Psoas muscle (tissue), 8 donors: ENCODE results near the gene AFDN. TPM values are rescaled to one million over a fixed set of nuclear protein-coding genes. Genes with fewer than 3 reads are reported as not detected.

Source experiments
- ATAC-seq, 4 donors: fragments of 200-7000 bp; cut with Tn5 transposase; one replicate each; pipeline ENCODE4 v1.9.1; 2020; ENCODE audit warnings: moderate library complexity in 3 of 4, mild to moderate bottlenecking in 2 of 4
- DNase-seq, 2 donors: peaks; one replicate each; pipeline ENCODE4 v3.0.0-alpha.2; 2020
- H3K27ac ChIP-seq: fragments of 200-600 bp; one replicate; pipeline ENCODE4 v1.8.0; 2022
- H3K27me3 ChIP-seq, 3 donors: fragments of 200-600 bp in 1 of 3; one replicate each; pipeline versions ENCODE4 v1.6.1 to v1.8.0; 2013 to 2022; ENCODE audit warnings: low read length in 2 of 3, mild to moderate bottlenecking in 2 of 3, moderate library complexity in 1 of 3; ENCODE audit not compliant: insufficient read depth in 3 of 3
- H3K36me3 ChIP-seq, 2 donors: fragments of 200-600 bp in 1 of 2; one replicate each; pipeline versions ENCODE4 v1.6.1 to v1.8.0; 2013 to 2022; ENCODE audit warnings: low read depth in 1 of 2, mild to moderate bottlenecking in 1 of 2, moderate library complexity in 1 of 2; ENCODE audit not compliant: insufficient read depth in 1 of 2
- H3K4me1 ChIP-seq: fragments of 200-600 bp; one replicate; pipeline ENCODE4 v1.8.0; 2022
- H3K4me3 ChIP-seq: fragments of 200-600 bp; one replicate; pipeline ENCODE4 v1.8.0; 2022; ENCODE audit warnings: mild to moderate bottlenecking
- H3K9me3 ChIP-seq: fragments of 200-600 bp; one replicate; pipeline ENCODE4 v1.8.0; 2022
- WGBS, 3 donors: extraction: QIAGEN DNeasy Blood & Tissue Kit; methylation state at CpG; one replicate each; pipeline versions ENCODE4 v1.1.6 to v1.1.7; 2013; 5-methylcytosine and 5-hydroxymethylcytosine counted together
- intact Hi-C, 2 donors: fragments of 100-400 bp; cut with DNase I; formaldehyde crosslinking; loops; one replicate each; pipeline versions ENCODE4 v1.11.0 to v1.14.2; 2022
- polyA plus RNA-seq, 3 donors: library from polyadenylated mRNA; stranded (reverse); fragments of 200-250 nt; gene quantifications; one replicate each; pipeline ENCODE4 v1.2.3, GENCODE V29; 2013
- total RNA-seq, 4 donors: library from RNA; stranded (reverse); fragmentation: NEBNext Ultra II Directional in 2 of 4; extraction: Animal tissue kit (Norgen Biotek cat#: 25700) in 2 of 4; gene quantifications; one replicate each; pipeline versions ENCODE4 v1.2.1 to v1.2.4, GENCODE V29; 2021 to 2023
- TF ChIP-seq, protein P1 (sequence below): fragments of 200-600 bp; IDR thresholded peaks from one replicate; pipeline ENCODE4 v1.8.0; 2022; ENCODE audit warnings: antibody characterized with exemption
- donor health status: healthy with polysubstance abuse.
- donor health status: DM: no; HTN: no; CAD: no; lungs with moderate emphysema.
- donor health status: Bipolar disorder and iron deficiency.
- donor health status: healthy.
- donor health status: DM: yes; HTN: yes; CAD: no.
- donor health status: DM: no; HTN: no; CAD: no.
- donor health status: DM: no; HTN: no; CAD: no.
- donor health status: DM: yes; HTN: yes; CAD: no.

Gene AFDN
- total and polyA plus RNA-seq, 7 donors: 12.2 to 35.6 (median 32.9) TPM

DNA sequence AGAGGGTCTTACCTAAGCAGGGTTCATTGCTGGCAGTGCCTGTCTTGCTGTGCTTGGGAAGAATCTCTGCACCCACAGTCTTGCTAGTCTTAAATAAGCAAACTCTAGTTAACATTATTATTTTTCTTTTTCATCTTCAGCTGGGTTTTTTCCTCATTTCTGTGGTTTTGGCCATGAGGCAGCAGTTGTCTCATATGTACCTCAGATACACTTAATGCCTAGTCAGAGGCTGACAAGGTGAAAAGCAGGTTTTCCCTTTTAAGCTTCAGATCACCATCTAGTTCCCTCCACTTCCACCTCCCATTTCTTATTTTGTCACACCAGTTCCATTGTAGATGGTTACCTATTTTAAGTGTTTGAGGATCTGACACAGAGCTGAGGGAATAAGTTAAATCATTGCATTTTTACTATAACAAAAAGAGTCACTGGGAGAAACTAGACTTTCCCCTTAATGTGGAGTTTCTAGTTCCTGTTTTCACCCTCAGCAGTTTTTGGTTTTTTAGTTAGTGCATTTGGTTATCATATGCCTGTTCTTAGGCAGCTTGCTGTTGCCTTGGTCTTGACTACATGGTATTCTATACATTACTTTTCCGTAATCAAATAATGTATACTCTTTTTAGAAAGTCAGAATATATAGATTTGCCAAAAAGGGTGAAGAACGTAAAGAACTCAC is 46.0 kb downstream of the AFDN start:
- Histone ChIP-seq H3K9me3 (no peaks in the 10 kb centered on the region), H3K36me3 (peaks cover under 1 to 57% of the 10 kb centered on the region in 2 donors), H3K27me3 (no peaks in the 10 kb centered on the region), H3K4me3 (no peak overlapping the region), H3K4me1 (no peaks in the 10 kb centered on the region), H3K27ac (no peak overlapping the region)
- intact Hi-C loops: no loop called here
- DNase-seq (no peak), ATAC-seq (no peak)
- 94 to 97% (median 94%) methylated on average over 2 of the region's 2 CpGs for WGBS, 3 donors
- TF ChIP-seq, protein P1, sequence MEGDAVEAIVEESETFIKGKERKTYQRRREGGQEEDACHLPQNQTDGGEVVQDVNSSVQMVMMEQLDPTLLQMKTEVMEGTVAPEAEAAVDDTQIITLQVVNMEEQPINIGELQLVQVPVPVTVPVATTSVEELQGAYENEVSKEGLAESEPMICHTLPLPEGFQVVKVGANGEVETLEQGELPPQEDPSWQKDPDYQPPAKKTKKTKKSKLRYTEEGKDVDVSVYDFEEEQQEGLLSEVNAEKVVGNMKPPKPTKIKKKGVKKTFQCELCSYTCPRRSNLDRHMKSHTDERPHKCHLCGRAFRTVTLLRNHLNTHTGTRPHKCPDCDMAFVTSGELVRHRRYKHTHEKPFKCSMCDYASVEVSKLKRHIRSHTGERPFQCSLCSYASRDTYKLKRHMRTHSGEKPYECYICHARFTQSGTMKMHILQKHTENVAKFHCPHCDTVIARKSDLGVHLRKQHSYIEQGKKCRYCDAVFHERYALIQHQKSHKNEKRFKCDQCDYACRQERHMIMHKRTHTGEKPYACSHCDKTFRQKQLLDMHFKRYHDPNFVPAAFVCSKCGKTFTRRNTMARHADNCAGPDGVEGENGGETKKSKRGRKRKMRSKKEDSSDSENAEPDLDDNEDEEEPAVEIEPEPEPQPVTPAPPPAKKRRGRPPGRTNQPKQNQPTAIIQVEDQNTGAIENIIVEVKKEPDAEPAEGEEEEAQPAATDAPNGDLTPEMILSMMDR: no peak

DNA sequence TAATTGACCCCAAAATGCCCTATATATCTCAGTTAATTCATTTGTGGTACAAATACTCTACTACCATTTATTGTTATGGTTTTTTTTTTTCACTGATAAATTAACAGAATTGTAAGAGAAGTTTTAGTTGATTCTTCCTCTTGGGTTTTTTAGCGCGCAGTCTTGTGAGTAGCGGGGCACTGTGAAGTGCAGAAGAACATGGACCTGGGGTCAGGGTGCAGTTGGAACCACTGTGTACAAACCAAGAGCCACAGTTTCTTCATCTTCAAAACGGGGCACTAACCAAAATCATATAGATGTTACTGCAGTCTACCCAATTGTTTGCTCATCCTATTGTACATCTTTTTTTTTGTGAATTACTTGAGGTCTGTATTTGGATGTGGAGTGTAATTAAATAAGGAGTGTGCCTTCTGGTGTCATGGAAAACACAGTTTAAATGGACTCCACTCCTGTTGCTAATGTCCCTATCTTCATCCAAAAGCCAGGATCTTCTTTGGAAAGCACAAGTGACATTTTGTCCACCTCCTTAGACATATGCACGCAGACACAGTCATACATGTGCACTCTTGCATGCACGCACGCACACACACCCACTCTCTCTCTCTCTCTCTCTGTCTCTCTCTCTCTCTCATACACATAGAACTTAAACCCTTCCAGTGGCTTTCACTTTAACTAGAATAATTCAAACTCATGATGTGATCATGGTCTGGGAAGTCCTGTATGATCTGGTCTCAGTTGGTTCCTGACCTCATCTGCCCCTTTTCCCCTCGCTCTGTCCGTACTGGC is 51.5 kb downstream of the AFDN start:
- intact Hi-C loops: no loop called here
- no peaks in the 10 kb centered on the region for H3K9me3 ChIP-seq
- no peak overlapping the region for H3K27ac ChIP-seq
- DNase-seq: no peak
- H3K4me1 ChIP-seq: no peaks in the 10 kb centered on the region
- no peak for ATAC-seq
- TF ChIP-seq, protein P1: no peak
- no peaks in the 10 kb centered on the region for H3K27me3 ChIP-seq
- no peak overlapping the region for H3K4me3 ChIP-seq
- peaks cover 0 to 58% of the 10 kb centered on the region in 2 donors for H3K36me3 ChIP-seq
- 92 to 99% (median 97%) methylated on average over 9 of the region's 9 CpGs for WGBS, 3 donors

- TF ChIP-seq, protein P1: no peak
- no peaks in the 10 kb centered on the region for H3K9me3 ChIP-seq
- H3K27ac ChIP-seq: no peak overlapping the region
- peaks cover 0 to 62% of the 10 kb centered on the region in 2 donors for H3K36me3 ChIP-seq
- 95 to 100% (median 97%) methylated on average over 1 of the region's 1 CpG for WGBS, 3 donors
- no peak overlapping the region for H3K4me3 ChIP-seq
- no peaks in the 10 kb centered on the region for H3K27me3 ChIP-seq
- DNase-seq: no peak
- intact Hi-C loops: no loop called here
- H3K4me1 ChIP-seq: no peaks in the 10 kb centered on the region
- no peak for ATAC-seq
Observed at GRCh38 chr6:167879612-167880011, 52.9 kb downstream of the AFDN start.

GRCh38 chr6:167881327-167881726 is 54.6 kb downstream of the AFDN start:
- DNase-seq: no peak
- Histone ChIP-seq H3K9me3 (no peaks in the 10 kb centered on the region), H3K27ac (no peak overlapping the region), H3K27me3 (no peaks in the 10 kb centered on the region), H3K36me3 (peaks cover 0 to 50% of the 10 kb centered on the region in 2 donors), H3K4me1 (no peaks in the 10 kb centered on the region), H3K4me3 (no peak overlapping the region)
- TF ChIP-seq, protein P1: no peak
- intact Hi-C loops: no loop called here
- WGBS, 3 donors: 87 to 93% (median 92%) methylated on average over 2 of the region's 2 CpGs
- ATAC-seq: no peak
